Measurements from ENCODE around the gene LCE3A. TPM values are rescaled to one million over a fixed set of nuclear protein-coding genes. Genes with fewer than 3 reads are reported as not detected.

LCE3A gene
- polyA plus RNA-seq, 1 donor = not detected

DNA sequence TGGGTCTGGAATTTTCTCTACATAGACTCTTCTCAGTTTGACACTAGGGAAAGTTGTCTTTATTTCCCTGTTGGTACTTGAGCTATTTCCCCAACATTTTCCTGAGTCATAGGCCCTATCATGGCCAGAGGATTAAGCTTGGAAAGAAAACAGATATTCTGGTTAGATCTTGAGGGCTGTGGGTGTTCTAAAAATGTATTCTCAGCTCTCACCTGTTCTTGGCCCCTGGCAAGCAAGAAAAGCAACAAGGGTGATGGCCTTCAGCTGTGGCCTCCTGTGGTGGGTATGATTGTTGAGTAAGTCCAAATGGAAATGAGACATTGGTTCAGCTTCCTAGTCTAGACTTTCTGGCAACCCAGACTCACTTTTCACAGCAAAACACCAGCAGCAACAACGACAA lies 17.4 kb upstream of the LCE3A start:
- Histone ChIP-seq H3K4me1 (ENCODE audit: control insufficient read depth, insufficient read depth, low read length) (no peaks in the 10 kb centered on the region), H3K27ac (ENCODE audit: low read length) (no peak overlapping the region), H3K27me3 (ENCODE audit: control insufficient read depth, insufficient read depth, low read length) (no peaks in the 10 kb centered on the region), H3K36me3 (ENCODE audit: control insufficient read depth, insufficient read depth, low read length) (no peaks in the 10 kb centered on the region), H3K9me3 (ENCODE audit: control insufficient read depth, low read depth, low read length) (no peaks in the 10 kb centered on the region), H3K4me3 (ENCODE audit: low read length) (no peak overlapping the region)
- no peak for DNase-seq
- WGBS (ENCODE audit: insufficient coverage, low lambda C conversion rate) = no CpG with 5 or more reads among the region's 1 CpG

DNA sequence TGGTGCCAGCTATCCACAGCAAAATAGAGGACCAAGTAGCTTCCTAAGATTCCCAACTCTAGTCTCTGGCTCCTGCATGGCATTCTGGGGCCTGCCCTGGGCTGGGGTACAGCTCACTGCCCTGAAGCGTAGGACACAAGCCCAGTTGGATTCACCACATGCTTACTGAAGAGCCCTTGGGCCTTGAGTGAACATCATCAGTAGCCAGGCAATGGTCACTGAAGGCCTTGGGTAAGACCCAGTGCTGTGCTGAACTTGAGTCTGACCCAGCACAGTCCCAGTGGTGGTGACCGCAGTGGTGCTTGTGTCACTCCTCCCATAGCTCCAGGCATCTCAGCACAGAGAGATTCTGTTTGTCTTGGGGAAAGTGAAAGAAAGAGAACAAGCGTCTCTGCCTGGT lies 7.7 kb upstream of the LCE3A start:
- WGBS (ENCODE audit: insufficient coverage, low lambda C conversion rate) = no CpG with 5 or more reads among the region's 3 CpGs

DNA sequence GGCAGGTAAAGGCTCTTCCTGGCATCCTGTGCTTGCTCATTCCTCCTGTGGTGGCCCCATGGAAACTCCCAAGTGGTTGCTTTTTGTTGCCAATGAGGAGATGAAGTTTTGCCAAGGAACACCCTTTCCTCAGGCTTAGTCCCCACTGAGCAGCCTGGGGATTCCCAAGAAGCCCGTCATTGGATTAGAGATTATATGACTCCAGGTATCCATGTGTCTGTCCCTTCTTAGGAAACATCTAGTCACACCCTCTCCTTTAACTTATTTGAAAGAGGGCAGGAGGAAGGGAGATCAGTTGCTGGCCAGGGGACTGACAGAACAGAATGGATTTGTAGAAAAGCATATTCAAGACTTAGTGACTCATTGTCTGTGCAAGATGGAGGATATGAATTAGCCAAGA lies 3.8 kb upstream of the LCE3A start:
- Histone ChIP-seq H3K4me1 (ENCODE audit: control insufficient read depth, insufficient read depth, low read length) (no peaks in the 10 kb centered on the region), H3K9me3 (ENCODE audit: control insufficient read depth, low read depth, low read length) (no peaks in the 10 kb centered on the region), H3K27ac (ENCODE audit: low read length) (no peak overlapping the region), H3K4me3 (ENCODE audit: low read length) (no peak overlapping the region), H3K27me3 (ENCODE audit: control insufficient read depth, insufficient read depth, low read length) (peaks cover 7% of the 10 kb centered on the region), H3K36me3 (ENCODE audit: control insufficient read depth, insufficient read depth, low read length) (no peaks in the 10 kb centered on the region)
- no peak for DNase-seq
- WGBS (ENCODE audit: insufficient coverage, low lambda C conversion rate) = no CpG with 5 or more reads among the region's 1 CpG

More for the DNA sequence above, 7.7 kb upstream of the LCE3A start:
- no peak for DNase-seq
- no peak overlapping the region for H3K4me3 ChIP-seq (ENCODE audit: low read length)
- H3K27me3 ChIP-seq (ENCODE audit: control insufficient read depth, insufficient read depth, low read length) = no peaks in the 10 kb centered on the region
- H3K36me3 ChIP-seq (ENCODE audit: control insufficient read depth, insufficient read depth, low read length) = no peaks in the 10 kb centered on the region
- H3K4me1 ChIP-seq (ENCODE audit: control insufficient read depth, insufficient read depth, low read length) = no peaks in the 10 kb centered on the region
- H3K9me3 ChIP-seq (ENCODE audit: control insufficient read depth, low read depth, low read length) = no peaks in the 10 kb centered on the region
- H3K27ac ChIP-seq (ENCODE audit: low read length) = no peak overlapping the region

DNA sequence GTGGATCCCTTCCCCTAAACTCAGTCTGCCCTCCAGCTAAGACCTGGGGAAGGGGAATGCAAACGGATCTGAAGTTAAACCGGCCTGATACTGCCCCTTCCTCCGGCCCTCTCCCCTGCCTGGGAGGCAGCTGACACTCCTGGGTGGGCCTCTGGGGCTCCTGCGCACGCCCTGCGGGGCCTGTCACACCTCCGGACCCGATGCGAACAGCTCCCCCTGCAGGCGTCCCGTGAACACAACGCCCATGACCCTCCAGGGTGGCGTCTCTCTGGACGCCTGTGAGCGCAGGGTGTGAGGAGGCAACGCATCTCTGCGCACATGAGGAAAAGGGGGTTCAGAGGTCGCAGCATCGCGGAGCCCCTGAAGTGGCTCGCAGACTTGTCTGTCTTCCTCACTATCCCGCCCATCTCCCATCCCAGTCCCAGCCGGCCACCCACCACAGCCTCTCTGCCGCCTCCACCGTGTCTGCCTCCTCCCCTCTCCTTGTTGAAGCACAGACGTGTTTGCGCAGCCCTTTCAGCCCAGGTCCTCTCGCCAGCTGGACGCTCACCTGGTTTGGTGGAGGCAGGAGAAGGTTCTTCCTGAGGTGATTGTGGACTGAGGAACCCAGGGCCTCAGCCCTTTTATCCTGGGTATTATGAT lies 421 bp upstream of the LCE3A start:
- WGBS (ENCODE audit: insufficient coverage, low lambda C conversion rate) = no CpG with 5 or more reads among the region's 29 CpGs
- Histone ChIP-seq H3K4me1 (ENCODE audit: control insufficient read depth, insufficient read depth, low read length) (no peaks in the 10 kb centered on the region), H3K9me3 (ENCODE audit: control insufficient read depth, low read depth, low read length) (no peaks in the 10 kb centered on the region), H3K27me3 (ENCODE audit: control insufficient read depth, insufficient read depth, low read length) (peaks cover 7% of the 10 kb centered on the region), H3K4me3 (ENCODE audit: low read length) (no peak overlapping the region), H3K36me3 (ENCODE audit: control insufficient read depth, insufficient read depth, low read length) (no peaks in the 10 kb centered on the region), H3K27ac (ENCODE audit: low read length) (no peak overlapping the region)
- DNase-seq = no peak

DNA sequence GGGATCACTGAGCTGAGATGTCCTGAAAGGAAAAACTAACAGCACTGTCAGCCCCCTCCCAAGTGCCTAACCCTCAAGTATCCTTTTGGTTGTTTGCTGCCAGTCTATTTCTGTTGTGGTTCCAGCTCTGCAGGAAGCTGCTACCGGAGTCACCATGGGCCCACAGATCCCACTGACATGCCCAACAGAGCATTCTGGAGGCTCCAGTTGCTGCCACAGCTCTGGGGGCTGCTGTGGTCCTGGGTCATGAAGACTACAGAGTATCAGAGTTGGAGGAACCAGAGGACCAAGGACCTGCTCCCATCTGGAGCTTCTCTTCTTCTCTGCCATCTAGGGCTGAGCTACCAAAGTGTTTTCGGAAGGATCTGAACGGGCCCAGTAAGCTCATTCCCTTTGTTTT lies 910 bp downstream of the LCE3A start:
- Histone ChIP-seq H3K4me3 (ENCODE audit: low read length) (no peak overlapping the region), H3K4me1 (ENCODE audit: control insufficient read depth, insufficient read depth, low read length) (no peaks in the 10 kb centered on the region), H3K9me3 (ENCODE audit: control insufficient read depth, low read depth, low read length) (no peaks in the 10 kb centered on the region), H3K27me3 (ENCODE audit: control insufficient read depth, insufficient read depth, low read length) (peaks cover 7% of the 10 kb centered on the region), H3K27ac (ENCODE audit: low read length) (no peak overlapping the region), H3K36me3 (ENCODE audit: control insufficient read depth, insufficient read depth, low read length) (no peaks in the 10 kb centered on the region)
- DNase-seq = no peak
- no CpG with 5 or more reads among the region's 3 CpGs for WGBS (ENCODE audit: insufficient coverage, low lambda C conversion rate)

DNA sequence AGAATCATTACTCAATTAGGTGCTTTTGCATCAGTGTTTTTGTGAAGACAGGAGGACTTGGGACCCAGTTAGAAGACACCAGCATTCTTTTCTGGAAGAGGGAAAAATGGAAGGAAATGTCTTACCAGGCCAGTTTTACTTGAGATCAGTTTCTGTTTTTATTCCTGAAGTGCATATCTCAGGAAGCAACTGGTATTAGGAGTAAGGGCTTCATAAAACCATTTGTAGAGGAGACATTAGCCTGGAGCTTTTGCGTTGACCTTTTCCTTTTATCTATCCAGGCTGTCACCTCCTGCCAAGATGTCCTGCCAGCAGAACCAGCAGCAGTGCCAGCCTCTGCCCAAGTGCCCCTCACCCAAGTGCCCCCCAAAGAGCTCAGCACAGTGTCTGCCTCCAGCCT lies 9.4 kb downstream of the LCE3A start, which contains the start of gene LCE3B:
Gene LCE3B (plus strand): TSS at position 301 of the 400 bp plus-strand sequence. CDS start 0 bp downstream, at position 301.
- DNase-seq = no peak
- no CpG with 5 or more reads among the region's 1 CpG for WGBS (ENCODE audit: insufficient coverage, low lambda C conversion rate)
- Histone ChIP-seq H3K4me3 (ENCODE audit: low read length) (no peak within 1 kb of the TSS), H3K4me1 (ENCODE audit: control insufficient read depth, insufficient read depth, low read length) (no peaks in the 10 kb centered on the region), H3K27ac (ENCODE audit: low read length) (no peak within 1 kb of the TSS), H3K9me3 (ENCODE audit: control insufficient read depth, low read depth, low read length) (peaks cover 3% of the 10 kb centered on the region), H3K36me3 (ENCODE audit: control insufficient read depth, insufficient read depth, low read length) (no peaks in the 10 kb centered on the region), H3K27me3 (ENCODE audit: control insufficient read depth, insufficient read depth, low read length) (no peaks in the 10 kb centered on the region)

DNA sequence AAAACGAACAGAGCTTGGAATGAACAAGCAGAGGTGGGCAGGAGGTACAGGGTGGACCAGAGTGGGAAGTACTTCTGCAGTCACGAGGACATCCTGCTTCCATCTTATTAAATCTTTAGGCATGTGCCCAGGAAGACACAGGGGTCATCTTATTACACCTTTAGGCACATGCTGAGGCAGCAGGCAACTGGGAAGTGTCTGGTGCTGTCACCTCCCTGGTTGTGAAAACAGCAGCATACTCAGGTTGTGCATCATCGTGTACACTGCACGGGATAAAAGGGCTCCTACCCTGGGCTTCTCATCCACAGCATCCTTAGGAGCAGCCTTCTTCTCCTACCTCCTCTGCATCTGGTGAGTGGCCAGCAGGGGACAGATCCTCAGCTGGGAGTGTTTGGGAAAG lies 23.0 kb downstream of the LCE3A start, which contains the start of gene LCE3C:
Gene LCE3C (plus strand): TSS at position 301 of the 400 bp plus-strand sequence. CDS start 498 bp downstream, outside the sequence.
- peaks cover 4% of the 10 kb centered on the region for H3K9me3 ChIP-seq (ENCODE audit: control insufficient read depth, low read depth, low read length)
- no peak within 1 kb of the TSS for H3K27ac ChIP-seq (ENCODE audit: low read length)
- H3K4me1 ChIP-seq (ENCODE audit: control insufficient read depth, insufficient read depth, low read length) = no peaks in the 10 kb centered on the region
- DNase-seq = no peak
- no CpG with 5 or more reads among the region's 4 CpGs for WGBS (ENCODE audit: insufficient coverage, low lambda C conversion rate)
- H3K36me3 ChIP-seq (ENCODE audit: control insufficient read depth, insufficient read depth, low read length) = no peaks in the 10 kb centered on the region
- H3K27me3 ChIP-seq (ENCODE audit: control insufficient read depth, insufficient read depth, low read length) = no peaks in the 10 kb centered on the region
- no peak within 1 kb of the TSS for H3K4me3 ChIP-seq (ENCODE audit: low read length)

DNA sequence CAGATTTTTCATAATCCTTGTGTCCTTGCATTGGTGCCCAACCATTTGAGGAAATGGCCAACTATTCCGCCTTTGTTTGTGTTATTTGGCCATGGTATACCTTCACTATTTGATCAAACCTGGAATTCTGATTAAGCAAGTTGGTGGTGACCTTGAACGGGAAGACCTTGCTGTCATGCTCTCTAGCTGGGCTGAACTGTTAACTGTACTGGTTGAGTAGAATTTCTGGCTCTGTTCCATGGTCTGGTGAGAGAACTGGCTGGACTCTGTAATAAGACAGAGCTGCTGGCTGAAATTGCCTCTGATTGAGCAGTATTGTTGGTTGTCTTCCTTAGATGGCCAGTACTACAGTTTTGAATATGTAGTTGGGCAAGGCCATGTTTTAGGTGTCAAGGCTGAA lies 25.9 kb downstream of the LCE3A start:
- Histone ChIP-seq H3K36me3 (ENCODE audit: control insufficient read depth, insufficient read depth, low read length) (no peaks in the 10 kb centered on the region), H3K4me1 (ENCODE audit: control insufficient read depth, insufficient read depth, low read length) (no peaks in the 10 kb centered on the region), H3K9me3 (ENCODE audit: control insufficient read depth, low read depth, low read length) (peaks cover 4% of the 10 kb centered on the region), H3K4me3 (ENCODE audit: low read length) (no peak overlapping the region), H3K27ac (ENCODE audit: low read length) (no peak overlapping the region), H3K27me3 (ENCODE audit: control insufficient read depth, insufficient read depth, low read length) (no peaks in the 10 kb centered on the region)
- whole genome bisulfite sequencing (ENCODE audit: insufficient coverage, low lambda C conversion rate) = no CpG with 5 or more reads among the region's 2 CpGs
- DNase-seq = no peak

DNA sequence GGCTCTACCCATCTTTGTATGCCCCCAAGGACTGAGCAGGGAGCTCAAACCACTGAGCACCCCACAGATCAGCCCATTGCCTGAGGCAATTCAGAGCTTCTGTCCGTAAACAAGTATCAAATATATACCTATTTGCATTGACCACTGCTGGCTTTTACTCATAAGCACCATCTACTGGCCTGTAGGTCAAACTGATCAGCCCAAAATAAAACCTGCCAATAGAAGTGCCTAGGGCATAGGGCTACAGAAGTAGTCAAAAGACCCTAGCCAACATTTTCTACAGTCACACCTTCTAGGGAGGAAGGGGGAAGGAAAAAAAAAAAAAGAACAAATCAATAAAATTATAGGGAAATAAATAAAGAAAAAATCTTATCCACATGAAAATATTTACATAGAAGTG lies 37.3 kb downstream of the LCE3A start:
- DNase-seq = no peak
- WGBS (ENCODE audit: insufficient coverage, low lambda C conversion rate) = no CpG with 5 or more reads among the region's 1 CpG
- H3K9me3 ChIP-seq (ENCODE audit: control insufficient read depth, low read depth, low read length) = no peaks in the 10 kb centered on the region
- H3K4me1 ChIP-seq (ENCODE audit: control insufficient read depth, insufficient read depth, low read length) = no peaks in the 10 kb centered on the region
- H3K27ac ChIP-seq (ENCODE audit: low read length) = no peak overlapping the region
- no peaks in the 10 kb centered on the region for H3K36me3 ChIP-seq (ENCODE audit: control insufficient read depth, insufficient read depth, low read length)
- no peak overlapping the region for H3K4me3 ChIP-seq (ENCODE audit: low read length)
- H3K27me3 ChIP-seq (ENCODE audit: control insufficient read depth, insufficient read depth, low read length) = no peaks in the 10 kb centered on the region

DNA sequence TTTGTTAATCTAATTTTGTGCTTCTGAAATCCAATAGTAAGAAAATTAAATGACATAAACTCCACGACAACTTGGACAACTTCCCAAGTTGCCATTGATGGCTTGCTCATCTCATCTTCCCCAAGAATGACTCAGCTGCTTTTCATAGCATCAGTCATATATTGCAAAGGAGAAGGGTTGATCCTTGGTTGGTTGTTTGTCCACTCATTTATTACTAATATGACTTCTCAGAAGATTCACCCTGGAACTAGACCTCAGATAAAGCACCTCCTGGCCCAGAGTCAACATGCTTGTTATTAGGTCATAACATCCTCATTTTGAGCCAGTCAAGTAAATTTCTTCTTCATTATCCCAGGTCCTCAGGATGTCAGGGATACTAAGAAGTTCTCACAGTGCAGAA lies 40.3 kb downstream of the LCE3A start:
- no peaks in the 10 kb centered on the region for H3K4me1 ChIP-seq (ENCODE audit: control insufficient read depth, insufficient read depth, low read length)
- H3K4me3 ChIP-seq (ENCODE audit: low read length) = no peak overlapping the region
- no CpG with 5 or more reads among the region's 1 CpG for WGBS (ENCODE audit: insufficient coverage, low lambda C conversion rate)

DNA sequence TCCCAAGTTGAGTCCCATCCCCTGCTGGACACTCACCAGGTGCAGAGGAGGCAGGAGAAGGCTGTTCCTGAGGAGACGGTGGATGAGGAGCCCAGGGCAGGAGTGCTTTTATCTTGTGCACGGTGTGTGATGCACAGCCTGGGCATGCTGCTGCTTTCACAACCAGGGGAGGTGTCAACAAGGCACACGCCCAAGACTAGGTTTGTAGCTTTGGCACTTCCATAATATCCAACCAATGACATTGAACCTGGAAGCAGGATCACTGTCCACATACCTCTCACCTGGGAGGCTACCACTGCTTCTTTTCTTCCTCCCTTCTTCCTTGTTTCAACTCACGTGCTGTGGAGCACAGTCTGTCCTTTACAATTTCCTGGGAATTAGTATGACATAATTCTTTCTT lies 42.5 kb downstream of the LCE3A start, which contains the start of gene LCE3D:
Gene LCE3D (minus strand): TSS at position 84 of the 400 bp plus-strand sequence. CDS start 580 bp downstream, outside the sequence.
- H3K27ac ChIP-seq (ENCODE audit: low read length) = no peak within 1 kb of the TSS
- no peaks in the 10 kb centered on the region for H3K36me3 ChIP-seq (ENCODE audit: control insufficient read depth, insufficient read depth, low read length)
- no peaks in the 10 kb centered on the region for H3K4me1 ChIP-seq (ENCODE audit: control insufficient read depth, insufficient read depth, low read length)
- no peaks in the 10 kb centered on the region for H3K27me3 ChIP-seq (ENCODE audit: control insufficient read depth, insufficient read depth, low read length)
- no peak for DNase-seq
- no peak within 1 kb of the TSS for H3K4me3 ChIP-seq (ENCODE audit: low read length)
- no peaks in the 10 kb centered on the region for H3K9me3 ChIP-seq (ENCODE audit: control insufficient read depth, low read depth, low read length)
- 80% methylated on average over 1 of the region's 4 CpGs for WGBS (ENCODE audit: insufficient coverage, low lambda C conversion rate)

More for the DNA sequence above, 40.3 kb downstream of the LCE3A start:
- no peak for DNase-seq
- H3K27me3 ChIP-seq (ENCODE audit: control insufficient read depth, insufficient read depth, low read length) = no peaks in the 10 kb centered on the region
- H3K36me3 ChIP-seq (ENCODE audit: control insufficient read depth, insufficient read depth, low read length) = no peaks in the 10 kb centered on the region
- no peak overlapping the region for H3K27ac ChIP-seq (ENCODE audit: low read length)
- H3K9me3 ChIP-seq (ENCODE audit: control insufficient read depth, low read depth, low read length) = no peaks in the 10 kb centered on the region

Data from large intestine (tissue), 3 donors.